ENCODE results near the gene ACOT12. TPM values are rescaled to one million over a fixed set of nuclear protein-coding genes. Genes with fewer than 3 reads are reported as not detected.

ACOT12 gene
- 0.25 TPM for polyA plus RNA-seq (2013, experiment 1 of 2)
- 0.19 TPM for polyA plus RNA-seq (2013, experiment 2 of 2)

DNA sequence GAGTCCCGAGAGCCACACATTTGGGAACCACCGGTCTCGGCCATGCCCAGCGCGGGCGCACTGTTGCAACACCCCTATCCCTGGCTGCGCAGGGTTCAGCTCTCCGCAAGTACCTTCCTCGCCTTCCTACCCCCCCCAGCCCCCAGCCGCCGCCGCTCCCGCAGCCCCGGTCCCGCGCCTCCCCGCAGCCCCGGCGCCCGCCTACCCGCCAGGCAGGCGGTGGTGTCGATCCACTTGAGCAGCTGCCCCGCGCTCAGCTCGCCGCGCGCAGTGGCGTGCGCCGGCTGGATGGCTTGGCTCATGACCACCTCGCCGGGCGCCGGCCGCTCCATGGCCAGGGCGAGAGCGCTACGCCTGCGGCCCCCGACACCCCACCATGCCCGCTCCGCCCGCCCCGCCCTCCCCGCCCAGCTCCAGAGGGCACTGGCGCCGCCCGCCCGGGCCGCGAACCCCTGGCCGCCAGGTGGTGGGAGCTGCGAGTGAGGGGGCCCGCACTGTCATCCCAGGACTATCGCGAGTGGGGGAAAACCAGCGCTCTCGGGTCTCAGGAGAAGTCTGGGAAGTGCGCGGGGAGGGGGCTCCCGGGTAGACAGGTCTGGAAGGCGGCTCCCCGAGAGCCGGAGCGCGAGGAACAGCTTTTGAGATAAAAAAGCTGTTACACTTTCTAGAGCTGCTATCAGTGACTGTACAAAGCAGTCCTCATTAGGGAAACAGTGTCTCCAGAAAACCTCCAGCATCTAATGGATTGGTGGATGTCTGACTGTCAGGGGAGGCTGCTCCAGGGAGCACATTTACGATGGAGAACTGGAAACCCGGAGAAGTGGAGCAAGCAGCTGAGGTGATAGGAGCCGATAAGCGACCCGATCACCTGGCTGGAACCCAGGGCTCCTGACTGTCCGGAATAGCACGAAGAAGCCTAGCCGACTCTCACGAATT lies at the start of gene ACOT12:
TSS of gene ACOT12 (minus strand) at position 352 of the 936 bp plus-strand sequence. CDS start at position 332, 20 bp downstream.
- Histone ChIP-seq H3K9ac (ENCODE audit: low read depth, low read length) (no peak within 1 kb of the TSS), H3K4me3 (ENCODE audit: low read length) (peak within 1 kb of the TSS; percentile 71), H3K27ac (ENCODE audit: low read depth, low read length) (no peak within 1 kb of the TSS)

DNA sequence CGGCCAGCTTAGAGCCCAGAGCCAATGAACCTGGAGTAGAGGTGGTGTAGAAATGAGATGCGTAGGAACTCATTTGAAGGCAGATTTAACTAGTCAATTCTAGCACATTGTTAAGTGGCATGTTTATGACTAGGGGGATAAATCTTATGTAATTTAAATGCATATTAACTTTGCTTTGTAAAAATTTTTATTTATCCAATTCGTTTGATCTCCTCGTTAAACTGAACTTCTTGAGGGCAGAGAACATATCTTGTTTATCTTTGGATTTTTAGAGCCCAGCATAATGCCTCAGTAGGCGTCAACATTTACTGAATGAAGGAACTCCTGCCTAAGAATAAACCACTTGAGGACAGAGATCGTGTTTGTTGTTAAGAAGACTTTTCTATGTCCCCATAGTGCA lies 41.1 kb upstream of the ACOT12 start:
- 95% methylated on average over 6 of the region's 6 CpGs for WGBS
- H3K4me3 ChIP-seq (ENCODE audit: low read length), result no peak overlapping the region

More for the DNA sequence above, at the start of gene ACOT12:
- 7% methylated on average over 74 of the region's 77 CpGs for WGBS
- Histone ChIP-seq H3K4me1 (ENCODE audit: insufficient read depth, low read length) (no peaks in the 10 kb centered on the region), H3K27me3 (ENCODE audit: insufficient read depth, low read length) (peaks cover 30% of the 10 kb centered on the region), H3K9me3 (ENCODE audit: insufficient read depth, low read depth, low read length) (0 out of 2 replicates have a peak, but pooled peaks cover 2% of the 10 kb centered on the region), H3K36me3 (ENCODE audit: insufficient read depth, low read length) (no peaks in the 10 kb centered on the region)

DNA sequence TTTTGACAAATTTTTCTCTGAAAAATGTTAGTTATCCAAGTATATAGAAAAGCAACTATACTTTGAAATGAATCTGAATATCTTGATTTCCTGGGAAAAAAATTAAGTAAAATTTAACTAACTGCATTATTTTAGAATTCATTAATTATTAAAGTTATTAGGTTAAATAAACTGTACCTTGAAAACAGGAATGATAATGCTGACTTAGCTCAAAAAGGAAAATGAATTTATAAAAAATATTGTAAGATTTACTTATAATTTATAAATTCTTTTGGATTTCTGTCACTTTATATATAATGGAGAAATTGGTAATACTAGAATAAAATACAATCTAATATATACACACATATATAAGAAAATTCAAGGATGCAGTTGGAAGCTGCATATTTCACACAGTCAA lies 36.1 kb upstream of the ACOT12 start:
- Histone ChIP-seq H3K9me3 (ENCODE audit: insufficient read depth, low read depth, low read length) (no peaks in the 10 kb centered on the region), H3K27ac (ENCODE audit: low read depth, low read length) (no peak overlapping the region), H3K4me3 (ENCODE audit: low read length) (no peak overlapping the region), H3K4me1 (ENCODE audit: insufficient read depth, low read length) (peaks cover 11% of the 10 kb centered on the region), H3K9ac (ENCODE audit: low read depth, low read length) (no peak overlapping the region), H3K36me3 (ENCODE audit: insufficient read depth, low read length) (no peaks in the 10 kb centered on the region), H3K27me3 (ENCODE audit: insufficient read depth, low read length) (no peaks in the 10 kb centered on the region)

More for the DNA sequence above, 41.1 kb upstream of the ACOT12 start:
- Histone ChIP-seq H3K4me1 (ENCODE audit: insufficient read depth, low read length) (no peaks in the 10 kb centered on the region), H3K36me3 (ENCODE audit: insufficient read depth, low read length) (no peaks in the 10 kb centered on the region), H3K9ac (ENCODE audit: low read depth, low read length) (no peak overlapping the region), H3K27me3 (ENCODE audit: insufficient read depth, low read length) (no peaks in the 10 kb centered on the region), H3K27ac (ENCODE audit: low read depth, low read length) (no peak overlapping the region), H3K9me3 (ENCODE audit: insufficient read depth, low read depth, low read length) (no peaks in the 10 kb centered on the region)

DNA sequence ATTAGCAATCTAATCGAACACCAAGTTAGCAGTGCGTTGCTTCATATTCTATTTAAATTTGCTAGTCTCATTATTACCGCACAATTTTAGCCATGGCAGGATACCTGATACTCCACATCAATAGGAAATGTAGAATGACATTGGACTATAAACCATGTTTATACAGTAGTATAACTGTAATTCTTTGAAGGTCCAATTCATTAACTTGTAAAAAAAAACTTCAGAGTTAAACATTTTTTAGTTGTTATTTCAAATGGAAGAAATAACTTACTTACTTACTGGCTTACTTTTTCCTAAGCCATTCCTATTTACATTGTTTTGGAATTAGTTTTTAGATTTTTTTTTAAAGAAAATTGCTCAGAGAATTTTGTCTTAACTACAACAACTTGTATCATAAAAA lies 35.4 kb upstream of the ACOT12 start:
- no peak overlapping the region for H3K9ac ChIP-seq (ENCODE audit: low read depth, low read length)
- peaks cover 11% of the 10 kb centered on the region for H3K4me1 ChIP-seq (ENCODE audit: insufficient read depth, low read length)
- no peak overlapping the region for H3K27ac ChIP-seq (ENCODE audit: low read depth, low read length)
- no peaks in the 10 kb centered on the region for H3K9me3 ChIP-seq (ENCODE audit: insufficient read depth, low read depth, low read length)
- no peak overlapping the region for H3K4me3 ChIP-seq (ENCODE audit: low read length)
- no peaks in the 10 kb centered on the region for H3K27me3 ChIP-seq (ENCODE audit: insufficient read depth, low read length)
- WGBS, result 94% methylated on average over 3 of the region's 3 CpGs
- no peaks in the 10 kb centered on the region for H3K36me3 ChIP-seq (ENCODE audit: insufficient read depth, low read length)

DNA sequence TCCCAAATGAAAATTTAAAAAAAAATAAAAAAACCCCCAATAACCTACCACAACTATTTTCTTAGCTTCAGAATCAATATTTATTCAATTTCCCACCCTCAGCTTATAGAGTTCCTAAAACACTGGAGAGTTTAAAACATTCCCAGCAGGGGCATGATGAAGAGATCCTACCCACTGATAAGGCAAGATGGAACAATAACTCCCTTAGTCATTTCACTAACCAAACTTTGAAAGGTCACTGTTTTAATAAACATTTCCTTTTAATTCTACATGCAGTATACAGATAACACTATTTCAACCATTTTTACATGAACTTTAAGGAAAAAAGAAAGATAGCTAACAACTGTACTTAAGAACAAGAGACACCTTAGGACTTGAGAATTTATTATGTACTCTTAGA lies 34.9 kb upstream of the ACOT12 start:
- Histone ChIP-seq H3K4me3 (ENCODE audit: low read length) (no peak overlapping the region), H3K4me1 (ENCODE audit: insufficient read depth, low read length) (peaks cover 11% of the 10 kb centered on the region), H3K36me3 (ENCODE audit: insufficient read depth, low read length) (no peaks in the 10 kb centered on the region), H3K27ac (ENCODE audit: low read depth, low read length) (no peak overlapping the region), H3K9ac (ENCODE audit: low read depth, low read length) (no peak overlapping the region), H3K9me3 (ENCODE audit: insufficient read depth, low read depth, low read length) (no peaks in the 10 kb centered on the region), H3K27me3 (ENCODE audit: insufficient read depth, low read length) (no peaks in the 10 kb centered on the region)

DNA sequence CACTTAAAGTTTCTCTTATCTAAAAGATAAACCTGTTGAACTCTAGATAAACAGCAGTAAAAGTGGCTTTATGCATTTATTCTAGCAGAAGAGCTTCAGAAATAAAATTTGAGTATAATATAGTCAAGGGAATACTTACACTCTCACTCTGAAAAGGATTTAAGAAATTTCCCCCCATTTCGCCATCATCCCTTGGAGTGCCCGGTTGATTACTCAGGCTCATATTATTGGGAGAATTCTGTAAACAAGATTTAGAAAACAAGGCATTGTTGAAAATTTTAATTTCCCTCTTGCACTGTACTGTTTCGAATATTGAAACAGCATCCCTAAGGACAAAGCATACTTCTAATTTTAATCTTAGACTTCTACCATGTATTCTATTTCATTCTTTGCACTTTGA lies 34.5 kb upstream of the ACOT12 start:
- WGBS, result 98% methylated on average over 1 of the region's 3 CpGs

DNA sequence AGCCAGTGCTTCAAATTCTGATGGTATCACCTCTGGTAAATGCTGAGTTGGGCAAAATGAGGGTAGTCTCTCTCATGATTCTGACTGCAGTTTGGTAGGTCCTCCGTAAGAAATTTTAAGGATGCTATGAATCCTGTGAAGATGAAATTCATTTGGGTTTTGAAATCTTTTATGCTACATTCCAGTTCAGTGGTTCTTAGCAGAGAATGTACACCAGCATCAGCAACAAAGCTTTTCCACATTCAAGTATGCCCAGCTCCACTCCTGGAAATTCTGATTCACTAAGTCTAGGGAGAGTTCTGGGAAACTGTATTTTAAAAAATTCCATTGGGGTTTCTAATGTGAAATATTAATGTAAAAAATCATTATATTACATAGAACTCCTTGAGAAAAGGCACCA lies 33.6 kb upstream of the ACOT12 start:
- Histone ChIP-seq H3K4me1 (ENCODE audit: insufficient read depth, low read length) (peaks cover 11% of the 10 kb centered on the region), H3K27ac (ENCODE audit: low read depth, low read length) (no peak overlapping the region), H3K36me3 (ENCODE audit: insufficient read depth, low read length) (no peaks in the 10 kb centered on the region), H3K9me3 (ENCODE audit: insufficient read depth, low read depth, low read length) (no peaks in the 10 kb centered on the region), H3K9ac (ENCODE audit: low read depth, low read length) (no peak overlapping the region), H3K4me3 (ENCODE audit: low read length) (no peak overlapping the region), H3K27me3 (ENCODE audit: insufficient read depth, low read length) (no peaks in the 10 kb centered on the region)
- WGBS, result 97% methylated on average over 1 of the region's 1 CpG

More for the DNA sequence above, 34.5 kb upstream of the ACOT12 start:
- H3K27me3 ChIP-seq (ENCODE audit: insufficient read depth, low read length), result no peaks in the 10 kb centered on the region
- no peak overlapping the region for H3K27ac ChIP-seq (ENCODE audit: low read depth, low read length)
- H3K9me3 ChIP-seq (ENCODE audit: insufficient read depth, low read depth, low read length), result no peaks in the 10 kb centered on the region
- H3K4me3 ChIP-seq (ENCODE audit: low read length), result no peak overlapping the region
- no peak overlapping the region for H3K9ac ChIP-seq (ENCODE audit: low read depth, low read length)
- peaks cover 11% of the 10 kb centered on the region for H3K4me1 ChIP-seq (ENCODE audit: insufficient read depth, low read length)
- no peaks in the 10 kb centered on the region for H3K36me3 ChIP-seq (ENCODE audit: insufficient read depth, low read length)

DNA sequence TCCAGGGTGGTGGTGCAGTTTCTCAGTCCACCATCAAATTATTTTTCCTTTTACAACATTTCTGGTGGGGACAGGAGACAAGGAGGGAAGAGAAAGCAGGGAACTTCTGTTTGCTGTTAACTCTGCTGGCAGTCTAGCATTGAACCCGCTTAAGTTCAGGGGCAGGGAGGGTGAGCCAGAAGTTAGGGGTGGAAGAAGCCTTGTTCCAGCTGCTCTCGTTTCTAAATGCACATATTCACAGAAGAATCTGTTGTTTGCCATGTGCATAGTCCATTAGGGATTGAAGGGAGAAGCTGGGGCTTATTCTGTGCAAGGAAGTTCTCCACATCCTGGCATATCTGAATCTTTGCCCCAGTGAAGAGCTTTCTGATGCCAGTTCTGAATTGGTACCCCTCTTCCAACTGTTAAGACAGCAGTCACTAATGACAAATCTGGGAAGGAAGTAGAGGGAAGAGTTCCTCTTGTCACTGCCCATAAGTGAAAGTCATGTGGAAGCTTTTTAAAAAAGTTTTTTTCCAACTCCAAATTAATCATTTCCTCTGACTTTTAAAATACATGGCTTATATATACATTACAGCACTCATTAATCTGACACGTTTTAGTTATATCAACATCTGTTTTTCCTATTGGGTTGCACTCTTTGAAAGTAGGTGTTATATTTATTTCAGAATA lies 32.6 kb upstream of the ACOT12 start:
- no peaks in the 10 kb centered on the region for H3K9me3 ChIP-seq (ENCODE audit: insufficient read depth, low read depth, low read length)
- no peak overlapping the region for H3K9ac ChIP-seq (ENCODE audit: low read depth, low read length)
- peaks cover 11% of the 10 kb centered on the region for H3K4me1 ChIP-seq (ENCODE audit: insufficient read depth, low read length)
- no peaks in the 10 kb centered on the region for H3K36me3 ChIP-seq (ENCODE audit: insufficient read depth, low read length)
- no peak overlapping the region for H3K27ac ChIP-seq (ENCODE audit: low read depth, low read length)
- H3K4me3 ChIP-seq (ENCODE audit: low read length), result no peak overlapping the region
- 99% methylated on average over 2 of the region's 3 CpGs for WGBS
- no peaks in the 10 kb centered on the region for H3K27me3 ChIP-seq (ENCODE audit: insufficient read depth, low read length)

DNA sequence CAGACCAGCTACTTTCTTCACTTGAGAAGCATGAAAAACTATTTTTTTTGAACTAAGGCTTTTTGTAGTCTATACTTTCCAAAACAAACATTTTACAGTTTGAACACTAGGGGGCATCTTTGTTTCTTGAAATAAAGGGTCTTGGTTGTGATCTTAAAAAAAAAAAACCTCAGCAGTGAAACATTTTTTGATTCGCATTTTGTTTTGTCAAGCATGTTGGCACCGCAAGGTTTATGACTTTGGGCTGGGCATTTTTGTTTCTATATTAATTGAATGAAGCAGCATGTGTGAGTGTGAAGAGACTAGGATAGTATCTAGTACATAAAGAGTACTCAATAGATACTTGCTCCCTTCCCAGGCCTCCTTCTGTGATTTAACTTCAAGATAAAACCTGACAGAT lies 31.6 kb upstream of the ACOT12 start:
- H3K4me1 ChIP-seq (ENCODE audit: insufficient read depth, low read length), result peaks cover 11% of the 10 kb centered on the region
- H3K9ac ChIP-seq (ENCODE audit: low read depth, low read length), result no peak overlapping the region
- H3K9me3 ChIP-seq (ENCODE audit: insufficient read depth, low read depth, low read length), result no peaks in the 10 kb centered on the region
- H3K4me3 ChIP-seq (ENCODE audit: low read length), result no peak overlapping the region
- H3K27ac ChIP-seq (ENCODE audit: low read depth, low read length), result no peak overlapping the region
- H3K36me3 ChIP-seq (ENCODE audit: insufficient read depth, low read length), result no peaks in the 10 kb centered on the region
- 32% methylated on average over 2 of the region's 2 CpGs for WGBS
- no peaks in the 10 kb centered on the region for H3K27me3 ChIP-seq (ENCODE audit: insufficient read depth, low read length)

DNA sequence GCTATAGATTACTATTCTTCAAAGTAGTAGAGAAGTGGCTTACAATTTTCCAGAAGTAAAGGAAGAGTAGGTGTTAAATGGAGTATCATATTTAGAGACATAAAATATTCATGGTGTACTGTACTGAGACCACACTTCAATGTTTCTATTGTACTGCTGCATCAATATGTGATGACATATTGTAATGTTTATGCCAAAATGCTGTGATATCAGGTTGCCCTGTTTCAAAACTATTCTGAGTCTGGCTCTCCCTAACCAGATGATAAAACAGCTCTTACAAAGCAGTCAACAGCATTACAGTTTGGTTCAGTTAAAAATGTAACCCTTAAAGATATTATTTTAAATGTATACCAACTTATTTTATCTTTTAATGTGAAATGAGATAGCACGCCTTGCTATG lies 30.8 kb upstream of the ACOT12 start:
- H3K9me3 ChIP-seq (ENCODE audit: insufficient read depth, low read depth, low read length), result no peaks in the 10 kb centered on the region
- no peak overlapping the region for H3K27ac ChIP-seq (ENCODE audit: low read depth, low read length)
- no peaks in the 10 kb centered on the region for H3K27me3 ChIP-seq (ENCODE audit: insufficient read depth, low read length)
- no CpG with 5 or more reads among the region's 1 CpG for WGBS
- no peak overlapping the region for H3K9ac ChIP-seq (ENCODE audit: low read depth, low read length)
- no peak overlapping the region for H3K4me3 ChIP-seq (ENCODE audit: low read length)
- peaks cover 10% of the 10 kb centered on the region for H3K4me1 ChIP-seq (ENCODE audit: insufficient read depth, low read length)
- H3K36me3 ChIP-seq (ENCODE audit: insufficient read depth, low read length), result peaks cover 5% of the 10 kb centered on the region; the same call in 1 of the 2 replicates

DNA sequence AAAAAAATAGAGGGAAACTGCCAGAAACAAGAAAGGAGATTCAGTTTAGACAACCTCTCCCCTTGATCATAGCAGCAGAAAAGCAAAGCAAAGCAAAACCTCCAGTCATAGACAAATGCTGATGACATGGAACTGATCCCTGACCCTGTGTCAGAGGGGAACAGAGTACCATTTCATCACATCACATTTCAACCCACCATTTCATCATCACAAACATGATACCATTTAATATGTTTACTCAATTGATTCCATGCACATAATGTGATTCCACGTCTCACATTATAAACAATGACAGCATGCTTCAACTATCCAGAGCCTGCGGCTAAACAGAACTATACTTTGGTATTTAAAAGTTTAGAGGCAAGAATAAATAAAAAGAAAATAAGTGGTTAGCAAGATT lies 28.7 kb upstream of the ACOT12 start:
- no peak overlapping the region for H3K9ac ChIP-seq (ENCODE audit: low read depth, low read length)
- peaks cover 5% of the 10 kb centered on the region; the same call in 1 of the 2 replicates for H3K36me3 ChIP-seq (ENCODE audit: insufficient read depth, low read length)
- no peaks in the 10 kb centered on the region for H3K27me3 ChIP-seq (ENCODE audit: insufficient read depth, low read length)
- H3K4me3 ChIP-seq (ENCODE audit: low read length), result no peak overlapping the region
- no peak overlapping the region for H3K27ac ChIP-seq (ENCODE audit: low read depth, low read length)
- no peaks in the 10 kb centered on the region for H3K9me3 ChIP-seq (ENCODE audit: insufficient read depth, low read depth, low read length)
- peaks cover 3% of the 10 kb centered on the region; the same call in 1 of the 2 replicates for H3K4me1 ChIP-seq (ENCODE audit: insufficient read depth, low read length)
- WGBS, result 87% methylated on average over 2 of the region's 2 CpGs
